Lower lobe of right lung (tissue), 2 donors: ENCODE measurements around the gene SLC25A43. TPM values are rescaled to one million over a fixed set of nuclear protein-coding genes. Genes with fewer than 3 reads are reported as not detected.
"Not testable (repeated sequence)": the region's sequence is repeated elsewhere in the genome, so short reads cannot be mapped to it uniquely, and the experiment has no call there.

ENCODE experiments used
- ATAC-seq, 2 donors: fragments of 200-7000 bp; cut with Tn5 transposase; one replicate each; pipeline ENCODE4 v1.9.1; 2020 to 2022; ENCODE audit warnings: mild to moderate bottlenecking in 2 of 2, moderate library complexity in 2 of 2
- DNase-seq: peaks from one replicate; pipeline ENCODE4 v3.0.0-alpha.2; 2020
- H3K27ac ChIP-seq: fragments of 200-600 bp; one replicate; pipeline ENCODE4 v1.8.0; 2022
- H3K27me3 ChIP-seq: fragments of 200-600 bp; one replicate; pipeline ENCODE4 v1.8.0; 2022; ENCODE audit warnings: low read depth
- H3K36me3 ChIP-seq: fragments of 200-600 bp; one replicate; pipeline ENCODE4 v1.8.0; 2022; ENCODE audit warnings: mild to moderate bottlenecking
- H3K4me1 ChIP-seq: fragments of 200-600 bp; one replicate; pipeline ENCODE4 v1.8.0; 2022
- H3K4me3 ChIP-seq: fragments of 200-600 bp; one replicate; pipeline ENCODE4 v1.8.0; 2022; ENCODE audit warnings: mild to moderate bottlenecking
- H3K9me3 ChIP-seq: fragments of 200-600 bp; one replicate; pipeline ENCODE4 v1.8.0; 2022
- CTCF ChIP-seq: fragments of 200-600 bp; IDR thresholded peaks from one replicate; pipeline ENCODE4 v1.8.0; 2022; ENCODE audit warnings: antibody characterized with exemption, mild to moderate bottlenecking
- intact Hi-C: fragments of 100-400 bp; cut with DNase I; formaldehyde crosslinking; loops from one replicate; pipeline ENCODE4 v1.11.0; 2022
- total RNA-seq: library from RNA; stranded (reverse); fragmentation: NEBNext Ultra II Directional; extraction: Animal tissue kit (Norgen Biotek cat#: 25700); gene quantifications from one replicate; pipeline ENCODE4 v1.2.1, GENCODE V29; 2021
- donor health status: DM: no; HTN: yes; CAD: no; lungs with severe emphysema.

Gene SLC25A43
- total RNA-seq, 1 donor from 2014 or later, result 14.9 TPM

DNA sequence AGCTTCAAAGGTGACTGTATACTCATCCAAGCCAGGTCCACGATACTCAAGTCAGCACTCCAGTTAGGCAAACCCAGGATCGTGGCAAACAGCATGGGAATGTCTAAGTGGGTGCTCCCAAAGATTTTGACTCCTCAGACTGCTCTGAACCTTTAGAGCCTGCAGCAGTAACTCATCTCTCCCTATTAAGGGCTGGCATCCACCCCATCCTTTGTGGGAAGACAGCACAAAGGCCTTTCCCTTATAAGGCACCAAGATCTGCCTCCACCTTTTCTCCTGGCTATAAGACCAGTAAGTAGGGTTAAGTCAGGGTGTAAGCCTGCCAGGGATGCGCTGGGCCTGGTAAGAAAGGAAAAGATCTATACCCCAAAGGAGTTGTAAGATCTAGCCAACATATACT lies 23.6 kb upstream of the SLC25A43 start:
- Histone ChIP-seq H3K4me1 (no peaks in the 10 kb centered on the region), H3K27ac (no peak overlapping the region), H3K36me3 (no peaks in the 10 kb centered on the region), H3K9me3 (no peaks in the 10 kb centered on the region), H3K27me3 (no peaks in the 10 kb centered on the region), H3K4me3 (no peak overlapping the region)
- no peak for TF ChIP-seq CTCF
- intact Hi-C loops, result no loop called here
- ATAC-seq (no peak), DNase-seq (no peak)

- H3K27ac ChIP-seq, result no peak overlapping the region
- intact Hi-C loops, result no loop called here
- no peak overlapping the region for H3K4me3 ChIP-seq
- H3K36me3 ChIP-seq, result no peaks in the 10 kb centered on the region
- no peak for ATAC-seq
- no peak for TF ChIP-seq CTCF
- DNase-seq, result no peak
- H3K27me3 ChIP-seq, result no peaks in the 10 kb centered on the region
- H3K9me3 ChIP-seq, result no peaks in the 10 kb centered on the region
- no peaks in the 10 kb centered on the region for H3K4me1 ChIP-seq
Measured at GRCh38 chrX:119376312-119376711, 22.8 kb upstream of the SLC25A43 start.

DNA sequence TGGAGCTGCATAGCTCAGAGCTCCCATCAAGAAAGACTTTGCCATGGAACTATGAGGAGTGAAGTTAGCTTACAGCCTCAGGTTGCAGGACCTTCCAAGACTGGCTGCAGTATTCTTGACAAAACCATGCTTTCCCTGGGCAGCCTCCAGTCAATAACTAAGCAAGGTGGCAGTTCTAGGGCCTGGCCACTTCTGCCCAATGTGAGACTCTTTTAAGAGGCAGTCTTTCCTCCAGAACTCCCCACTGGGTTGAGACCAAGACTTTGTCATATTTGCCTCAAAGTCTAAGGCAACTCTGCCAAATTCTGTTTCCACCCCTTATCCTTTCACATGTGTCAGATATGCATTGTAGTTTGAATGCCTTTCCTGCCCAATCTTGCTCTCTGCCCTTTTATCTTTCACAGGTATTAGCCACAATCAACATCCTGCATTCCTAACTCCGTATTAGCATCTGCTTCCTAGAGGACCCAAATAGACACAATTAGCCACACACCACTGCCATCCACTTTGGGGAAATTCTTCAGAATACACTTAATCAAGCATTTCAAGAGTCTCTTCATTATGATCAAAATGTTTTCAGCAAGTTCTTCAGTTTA lies 17.7 kb upstream of the SLC25A43 start:
- no peaks in the 10 kb centered on the region for H3K36me3 ChIP-seq
- no peak overlapping the region for H3K4me3 ChIP-seq
- no peak for DNase-seq
- no peaks in the 10 kb centered on the region for H3K9me3 ChIP-seq
- intact Hi-C loops, result no loop called here
- no peak for ATAC-seq
- no peak for TF ChIP-seq CTCF
- no peaks in the 10 kb centered on the region for H3K27me3 ChIP-seq
- no peak overlapping the region for H3K27ac ChIP-seq
- H3K4me1 ChIP-seq, result no peaks in the 10 kb centered on the region

DNA sequence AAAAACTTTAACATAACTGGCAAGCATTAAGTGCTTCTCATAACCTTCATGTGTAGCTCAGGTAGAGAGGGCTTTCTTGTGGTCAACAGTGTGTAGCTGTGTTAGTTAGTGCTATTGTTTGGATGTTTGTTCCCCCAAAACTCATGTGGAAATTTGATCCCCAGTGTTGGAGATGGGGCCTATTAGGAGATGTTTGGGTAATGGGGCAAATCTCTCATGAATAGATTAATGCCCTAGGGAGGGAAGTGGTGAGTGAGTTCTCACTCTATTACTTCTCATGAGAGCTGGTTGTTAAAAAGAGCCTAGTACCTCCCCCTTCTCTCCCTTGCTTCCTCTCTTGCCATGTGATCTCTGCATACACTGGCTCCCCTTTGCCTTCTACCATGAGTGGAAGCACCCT lies 16.5 kb upstream of the SLC25A43 start:
- Histone ChIP-seq H3K9me3 (no peaks in the 10 kb centered on the region), H3K4me3 (no peak overlapping the region), H3K36me3 (no peaks in the 10 kb centered on the region), H3K4me1 (no peaks in the 10 kb centered on the region), H3K27ac (no peak overlapping the region), H3K27me3 (no peaks in the 10 kb centered on the region)
- DNase-seq, result no peak
- TF ChIP-seq CTCF, result no peak
- intact Hi-C loops, result no loop called here
- no peak for ATAC-seq

GRCh38 chrX:119386685-119387084 lies 12.5 kb upstream of the SLC25A43 start:
- H3K4me1 ChIP-seq, H3K4me3 ChIP-seq, intact Hi-C loops, H3K27ac ChIP-seq, H3K9me3 ChIP-seq, ATAC-seq, H3K27me3 ChIP-seq, H3K36me3 ChIP-seq, DNase-seq: not testable (repeated sequence)

DNA sequence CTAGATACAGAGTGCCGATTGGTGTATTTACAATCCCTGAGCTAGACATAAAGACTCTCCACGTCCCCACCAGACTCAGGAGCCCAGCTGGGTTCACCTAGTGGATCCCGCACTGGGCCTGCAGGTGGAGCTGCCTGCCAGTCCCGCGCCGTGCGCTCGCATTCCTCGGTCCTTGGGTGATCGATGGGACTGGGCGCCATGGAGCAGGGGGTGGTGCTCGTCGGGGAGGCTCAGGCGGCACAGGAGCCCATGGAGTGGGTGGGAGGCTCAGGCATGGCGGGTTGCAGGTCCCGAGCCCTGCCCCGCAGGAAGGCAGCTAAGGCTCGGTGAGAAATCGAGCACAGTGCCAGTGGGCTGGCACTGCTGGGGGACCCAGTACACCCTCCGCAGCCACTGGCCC lies 11.7 kb upstream of the SLC25A43 start:
- ATAC-seq, DNase-seq, H3K4me1 ChIP-seq, intact Hi-C loops, H3K4me3 ChIP-seq, H3K36me3 ChIP-seq, H3K9me3 ChIP-seq, H3K27ac ChIP-seq, H3K27me3 ChIP-seq: not testable (repeated sequence)

- no peak for ATAC-seq
- no peaks in the 10 kb centered on the region for H3K4me1 ChIP-seq
- H3K36me3 ChIP-seq, result no peaks in the 10 kb centered on the region
- H3K27ac ChIP-seq, result no peak overlapping the region
- intact Hi-C loops, result no loop called here
- no peaks in the 10 kb centered on the region for H3K27me3 ChIP-seq
- DNase-seq, result no peak
- no peak overlapping the region for H3K4me3 ChIP-seq
- no peaks in the 10 kb centered on the region for H3K9me3 ChIP-seq
- no peak for TF ChIP-seq CTCF
Measured at GRCh38 chrX:119389214-119389613, 9.9 kb upstream of the SLC25A43 start.
